Measurements from ENCODE around the gene ST7.

GRCh38 chr7:117021986-117022385 lies 68.7 kb downstream of the ST7 start:
- TF ChIP-seq CTCF (IDR thresholded peaks at IDR 0.05) (no peak), ZFX (IDR thresholded peaks at IDR 0.05; ENCODE audit: borderline replicate concordance) (no peak)

Measured in 22Rv1 (cell line).